WTC11 (cell line): ENCODE measurements around the gene RAB11FIP3. TPM values are rescaled to one million over a fixed set of nuclear protein-coding genes. Genes with fewer than 3 reads are reported as not detected.

Source experiments
- ATAC-seq: fragments of 200-7000 bp; cut with Tn5 transposase; 2 replicates; pipeline ENCODE4 v1.10.0; 2021; ENCODE audit warnings: mild to moderate bottlenecking, moderate library complexity
- CTCF ChIA-PET: fragments of 300-600 bp; sonication (Branson Sonifier 250); formaldehyde crosslinking; loops from one replicate; lab custom pipeline; 2021; ENCODE audit warnings: antibody characterized with exemption; lab: Charles Lee
- POLR2A ChIA-PET: fragments of 350-600 bp; sonication (Branson Sonifier 250); formaldehyde crosslinking; loops from one replicate; lab custom pipeline; 2021; ENCODE audit warnings: antibody characterized with exemption; lab: Charles Lee
- DNase-seq: peaks from one replicate; pipeline ENCODE4 v3.0.0; 2021; ENCODE audit warnings: low spot score
- H3K27ac Mint-ChIP-seq: 2 replicates; pipeline ENCODE4 v1.8.0; 2021; ENCODE audit warnings: mixed read lengths
- H3K27me3 Mint-ChIP-seq: 2 replicates; pipeline ENCODE4 v1.8.0; 2021; ENCODE audit warnings: low read depth, mild to moderate bottlenecking, moderate library complexity, mixed read lengths
- H3K36me3 Mint-ChIP-seq: 2 replicates; pipeline ENCODE4 v1.8.0; 2021; ENCODE audit warnings: mixed read lengths
- H3K4me1 Mint-ChIP-seq: 2 replicates; pipeline ENCODE4 v1.8.0; 2022; ENCODE audit warnings: mixed read lengths
- H3K4me3 Mint-ChIP-seq: 2 replicates; pipeline ENCODE4 v1.8.0; 2021; ENCODE audit warnings: mild to moderate bottlenecking, moderate library complexity, mixed read lengths
- H3K9me3 Mint-ChIP-seq: 2 replicates; pipeline ENCODE4 v1.8.0; 2021; ENCODE audit warnings: mixed read lengths
- ATF2 ChIP-seq: sonication (generic); formaldehyde crosslinking; IDR thresholded peaks from 2 replicates; pipeline ENCODE4 v1.8.1; 2022; ENCODE audit warnings: low read depth, missing genetic modification reagents, borderline replicate concordance
- ATF3 ChIP-seq: sonication (generic); formaldehyde crosslinking; conservative IDR thresholded peaks from 2 replicates; pipeline ENCODE4 v1.8.1; 2022; ENCODE audit warnings: mild to moderate bottlenecking, missing genetic modification reagents
- CBFB ChIP-seq: sonication (generic); formaldehyde crosslinking; IDR thresholded peaks from 2 replicates; pipeline ENCODE4 v1.8.1; 2022; ENCODE audit warnings: mild to moderate bottlenecking, low read depth, missing genetic modification reagents
- ELF4 ChIP-seq: sonication (generic); formaldehyde crosslinking; IDR thresholded peaks from 2 replicates; pipeline ENCODE4 v1.8.1; 2022; ENCODE audit warnings: low read depth, mild to moderate bottlenecking, moderate library complexity, missing genetic modification reagents
- EMX1 ChIP-seq: fragments of 250-450 bp; sonication (Bioruptor Pico); IDR thresholded peaks from 2 replicates; pipeline ENCODE4 v1.8.0; 2021; ENCODE audit warnings: mild to moderate bottlenecking
- FOXP4 ChIP-seq: sonication (generic); formaldehyde crosslinking; IDR thresholded peaks from 2 replicates; pipeline ENCODE4 v1.8.0; 2022; ENCODE audit warnings: mild to moderate bottlenecking, missing genetic modification reagents
- GABPB1 ChIP-seq: sonication (generic); formaldehyde crosslinking; IDR thresholded peaks from 2 replicates; pipeline ENCODE4 v1.8.1; 2023; ENCODE audit warnings: mild to moderate bottlenecking, missing genetic modification reagents
- HMGA2 ChIP-seq: fragments of 250-450 bp; sonication (Bioruptor Pico); IDR thresholded peaks from 2 replicates; pipeline ENCODE4 v1.4.0; 2021; ENCODE audit warnings: mild to moderate bottlenecking, moderate library complexity
- IRF1 ChIP-seq: sonication (generic); formaldehyde crosslinking; IDR thresholded peaks from 2 replicates; pipeline ENCODE4 v1.8.0; 2023; ENCODE audit warnings: missing genetic modification reagents
- MLX ChIP-seq: sonication (generic); formaldehyde crosslinking; IDR thresholded peaks from 2 replicates; pipeline ENCODE4 v1.8.1; 2023; ENCODE audit warnings: mild to moderate bottlenecking, missing genetic modification reagents, moderate library complexity
- NFE2L1 ChIP-seq: sonication (generic); formaldehyde crosslinking; IDR thresholded peaks from 2 replicates; pipeline ENCODE4 v1.8.1; 2023; ENCODE audit warnings: missing genetic modification reagents
- TP53 ChIP-seq: sonication (generic); formaldehyde crosslinking; IDR thresholded peaks from 2 replicates; pipeline ENCODE4 v1.8.1; 2023; ENCODE audit warnings: mild to moderate bottlenecking, missing genetic modification reagents
- USF1 ChIP-seq: sonication (generic); formaldehyde crosslinking; IDR thresholded peaks from 2 replicates; pipeline ENCODE4 v1.8.0; 2022; ENCODE audit warnings: mild to moderate bottlenecking, missing genetic modification reagents
- ZNF121 ChIP-seq: sonication (generic); formaldehyde crosslinking; IDR thresholded peaks from 2 replicates; pipeline ENCODE4 v1.8.0; 2023; ENCODE audit warnings: missing genetic modification reagents
- ZNF263 ChIP-seq: sonication (generic); formaldehyde crosslinking; IDR thresholded peaks from 2 replicates; pipeline ENCODE4 v1.8.1; 2022; ENCODE audit warnings: low read depth, mild to moderate bottlenecking, moderate library complexity, missing genetic modification reagents
- ZNF425 ChIP-seq: fragments of 250-450 bp; sonication (Bioruptor Pico); conservative IDR thresholded peaks from 2 replicates; pipeline ENCODE4 v1.9.0; 2021; ENCODE audit warnings: mild to moderate bottlenecking
- ZNF512 ChIP-seq: sonication (generic); formaldehyde crosslinking; IDR thresholded peaks from 2 replicates; pipeline ENCODE4 v1.8.1; 2022; ENCODE audit warnings: missing genetic modification reagents, borderline replicate concordance
- ZNF532 ChIP-seq: fragments of 250-450 bp; sonication (Bioruptor Pico); IDR thresholded peaks from 2 replicates; pipeline ENCODE4 v1.9.0; 2021; ENCODE audit warnings: mild to moderate bottlenecking, borderline replicate concordance
- total RNA-seq: library from RNA; stranded (reverse); gene quantifications from 3 replicates; pipeline ENCODE4 v1.2.3, GENCODE V29; 2021

RAB11FIP3 gene
- total RNA-seq, 1 experiment from 2014 or later: 38.6 TPM

GRCh38 chr16:459761-460160 lies 34.3 kb downstream of the RAB11FIP3 start:
- Mint-ChIP-seq H3K27me3 (no peaks in the 10 kb centered on the region), H3K27ac (no peak overlapping the region), H3K9me3 (no peaks in the 10 kb centered on the region), H3K36me3 (no peaks in the 10 kb centered on the region; the same call in 1 of the 2 replicates), H3K4me1 (peaks cover 14% of the 10 kb centered on the region), H3K4me3 (no peak overlapping the region)
- no peak for DNase-seq
- ChIA-PET CTCF (interaction anchor here (1.2 kb wide), 1 partner anchor 9 kb away, joined by 4 read pairs; no protein-coding TSS in a partner anchor), POLR2A (interaction anchor here (0.7 kb wide), 1 partner anchor 58 kb away, joined by 8 read pairs; the partner anchor contains the start of gene DECR2)
- ATAC-seq: no peak
- no peak for TF ChIP-seq USF1 (CRISPR knock-in tag)

- ChIA-PET POLR2A (no interaction called here), CTCF (interaction anchor here (1.0 to 1.8 kb wide), 3 partner anchors 27 to 38 kb away, joined by 3 to 8 read pairs (median 4); no protein-coding TSS in a partner anchor)
- no peak for DNase-seq
- Mint-ChIP-seq H3K4me3 (no peak overlapping the region), H3K27ac (no peak overlapping the region), H3K27me3 (no peaks in the 10 kb centered on the region), H3K36me3 (no peaks in the 10 kb centered on the region; the same call in 1 of the 2 replicates), H3K4me1 (peaks cover 14% of the 10 kb centered on the region), H3K9me3 (no peaks in the 10 kb centered on the region)
- no peak for ATAC-seq
- TF ChIP-seq ZNF263 (no peak), TP53 (CRISPR knock-in tag) (no peak), MLX (CRISPR knock-in tag) (no peak), ZNF121 (CRISPR knock-in tag) (no peak), ZNF425 (CRISPR knock-in tag) (no peak), ATF2 (CRISPR knock-in tag) (no peak), IRF1 (CRISPR knock-in tag) (no peak), NFE2L1 (CRISPR knock-in tag) (no peak), ZNF532 (no peak), GABPB1 (CRISPR knock-in tag) (no peak), ELF4 (CRISPR knock-in tag) (no peak), ATF3 (CRISPR knock-in tag) (no peak), FOXP4 (CRISPR knock-in tag) (no peak), ZNF512 (CRISPR knock-in tag) (no peak), HMGA2 (CRISPR knock-in tag) (no peak), EMX1 (CRISPR knock-in tag) (no peak), CBFB (CRISPR knock-in tag) (no peak)
Measured at GRCh38 chr16:460787-461186, 35.3 kb downstream of the RAB11FIP3 start.
